Sigmoid colon (tissue), 4 donors: ENCODE measurements around the gene ANTXR1.

Source experiments
- EP300 ChIP-seq, 4 donors: sonication (generic); formaldehyde crosslinking; IDR thresholded peaks; one replicate each; pipeline ENCODE4 v1.6.1; 2017; ENCODE audit warnings: antibody characterized with exemption in 4 of 4
- TF ChIP-seq, protein P1 (sequence below), 4 experiments: fragments of 450-650 bp in 3 of 4; fragments of 200-600 bp in 1 of 4; IDR thresholded peaks; one replicate each; pipeline ENCODE4 v1.5.1; 2016 to 2019; ENCODE audit warnings: antibody characterized with exemption in 4 of 4, mild to moderate bottlenecking in 3 of 4, moderate library complexity in 2 of 4

DNA sequence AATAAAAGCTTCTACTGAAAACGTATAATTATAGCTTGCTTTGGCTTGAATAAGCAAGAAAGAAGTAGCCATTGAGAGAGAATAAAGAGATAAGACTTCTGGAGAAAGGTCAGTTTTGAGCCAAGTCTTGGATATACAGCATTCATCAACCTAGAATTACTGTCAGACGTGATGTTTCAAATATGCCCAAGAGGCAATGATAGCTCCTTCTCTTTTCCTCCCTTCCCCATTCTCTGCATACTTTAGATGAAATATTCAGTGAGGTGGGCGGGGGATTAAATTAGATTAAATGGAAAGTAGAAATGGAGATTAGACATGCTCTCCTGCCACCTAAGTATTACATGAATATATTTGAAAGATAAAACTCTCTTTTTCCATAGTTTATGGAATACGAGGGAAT is 8.7 kb downstream of the ANTXR1 start:
- no peak for TF ChIP-seq EP300 (IDR thresholded peaks at IDR 0.05)
- TF ChIP-seq, protein P1, sequence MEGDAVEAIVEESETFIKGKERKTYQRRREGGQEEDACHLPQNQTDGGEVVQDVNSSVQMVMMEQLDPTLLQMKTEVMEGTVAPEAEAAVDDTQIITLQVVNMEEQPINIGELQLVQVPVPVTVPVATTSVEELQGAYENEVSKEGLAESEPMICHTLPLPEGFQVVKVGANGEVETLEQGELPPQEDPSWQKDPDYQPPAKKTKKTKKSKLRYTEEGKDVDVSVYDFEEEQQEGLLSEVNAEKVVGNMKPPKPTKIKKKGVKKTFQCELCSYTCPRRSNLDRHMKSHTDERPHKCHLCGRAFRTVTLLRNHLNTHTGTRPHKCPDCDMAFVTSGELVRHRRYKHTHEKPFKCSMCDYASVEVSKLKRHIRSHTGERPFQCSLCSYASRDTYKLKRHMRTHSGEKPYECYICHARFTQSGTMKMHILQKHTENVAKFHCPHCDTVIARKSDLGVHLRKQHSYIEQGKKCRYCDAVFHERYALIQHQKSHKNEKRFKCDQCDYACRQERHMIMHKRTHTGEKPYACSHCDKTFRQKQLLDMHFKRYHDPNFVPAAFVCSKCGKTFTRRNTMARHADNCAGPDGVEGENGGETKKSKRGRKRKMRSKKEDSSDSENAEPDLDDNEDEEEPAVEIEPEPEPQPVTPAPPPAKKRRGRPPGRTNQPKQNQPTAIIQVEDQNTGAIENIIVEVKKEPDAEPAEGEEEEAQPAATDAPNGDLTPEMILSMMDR (IDR thresholded peaks at IDR 0.05): no peak
